Fibroblast of skin of right biceps (primary cell): ENCODE measurements around the gene HAUS8.

Source experiments
- DNase-seq: peaks from one replicate; pipeline ENCODE4 v3.0.0-alpha.2; 2013

Gene HAUS8

GRCh38 chr19:17075864-17076542 is 751 bp upstream of the HAUS8 start:
- peak; percentile 59 for DNase-seq

- DNase-seq = no peak
Measured at GRCh38 chr19:17074634-17075034, 618 bp downstream of the HAUS8 start.

GRCh38 chr19:17073869-17074633 is 1.2 kb downstream of the HAUS8 start:
- no peak for DNase-seq

GRCh38 chr19:17070912-17071311 is 4.3 kb downstream of the HAUS8 start:
- DNase-seq = no peak

- no peak for DNase-seq
Measured at GRCh38 chr19:17070421-17070820, 4.8 kb downstream of the HAUS8 start.

- no peak for DNase-seq
Measured at GRCh38 chr19:17069193-17069592, 6.1 kb downstream of the HAUS8 start.

- DNase-seq = no peak
Measured at GRCh38 chr19:17063428-17063827, 11.8 kb downstream of the HAUS8 start.

GRCh38 chr19:17061691-17062090 is 13.6 kb downstream of the HAUS8 start:
- DNase-seq = no peak

GRCh38 chr19:17061205-17061604 is 14.0 kb downstream of the HAUS8 start:
- DNase-seq = no peak

GRCh38 chr19:17060802-17061201 is 14.4 kb downstream of the HAUS8 start:
- no peak for DNase-seq

GRCh38 chr19:17058236-17058635 is 17.0 kb downstream of the HAUS8 start:
- DNase-seq = peak; percentile 25

- no peak for DNase-seq
Measured at GRCh38 chr19:17055636-17056035, 19.6 kb downstream of the HAUS8 start.

GRCh38 chr19:17054746-17055145 is 20.5 kb downstream of the HAUS8 start:
- no peak for DNase-seq

- peak; percentile 37 for DNase-seq
Measured at GRCh38 chr19:17052439-17052838, 22.8 kb downstream of the HAUS8 start.

GRCh38 chr19:17049711-17050280 is 25.5 kb downstream of the HAUS8 start:
- peak; percentile 50 for DNase-seq

- DNase-seq = no peak
Measured at GRCh38 chr19:17048885-17049453, 26.3 kb downstream of the HAUS8 start.

GRCh38 chr19:17045907-17046502 is 29.2 kb downstream of the HAUS8 start:
- DNase-seq = no peak

GRCh38 chr19:17043744-17044143 is 31.5 kb downstream of the HAUS8 start:
- DNase-seq = no peak

- DNase-seq = no peak
Measured at GRCh38 chr19:17041976-17042375, 33.3 kb downstream of the HAUS8 start.

GRCh38 chr19:17037966-17038500 is 37.2 kb downstream of the HAUS8 start:
- no peak for DNase-seq

GRCh38 chr19:17037184-17037583 is 38.1 kb downstream of the HAUS8 start:
- DNase-seq = no peak

GRCh38 chr19:17036640-17037039 is 38.6 kb downstream of the HAUS8 start:
- DNase-seq = no peak

- no peak for DNase-seq
Measured at GRCh38 chr19:17035842-17036424, 39.3 kb downstream of the HAUS8 start.
